ENCODE results near the gene CYFIP2. TPM values are rescaled to one million over a fixed set of nuclear protein-coding genes. Genes with fewer than 3 reads are reported as not detected.

Gene CYFIP2
- total RNA-seq, 1 experiment from 2014 or later: 74.7 TPM

GRCh38 chr5:157259699-157260098 lies 6.2 kb upstream of the CYFIP2 start:
- H2AFZ ChIP-seq (ENCODE audit: low read length): no peak overlapping the region
- no CpG with 5 or more reads among the region's 4 CpGs for WGBS (ENCODE audit: extremely low coverage, insufficient read length, low lambda C conversion rate)
- no peak overlapping the region for H2AK5ac ChIP-seq (ENCODE audit: insufficient read length, low read length)
- no peak overlapping the region for H3K23ac ChIP-seq (ENCODE audit: insufficient read length, low read depth, low read length)
- H4K91ac ChIP-seq (ENCODE audit: insufficient read length, low read depth, low read length): no peak overlapping the region
- H4K20me1 ChIP-seq (ENCODE audit: control insufficient read depth, insufficient read depth, insufficient read length): no peaks in the 10 kb centered on the region
- no peaks in the 10 kb centered on the region for H3K9me3 ChIP-seq (ENCODE audit: control insufficient read depth, low read depth, low read length)
- TF ChIP-seq CTCF (conservative IDR thresholded peaks at IDR 0.05): no peak
- no peak for DNase-seq
- H3K79me2 ChIP-seq (ENCODE audit: insufficient read depth, low read length): no peaks in the 10 kb centered on the region
- H2BK12ac ChIP-seq (ENCODE audit: insufficient read length, low read depth, low read length): no peak overlapping the region
- Mint-ChIP-seq H3K4me3 (no peak overlapping the region), H3K27me3 (ENCODE audit: low read depth) (peaks cover 7% of the 10 kb centered on the region), H3K27ac (no peak overlapping the region), H3K36me3 (ENCODE audit: insufficient read depth in 1 of 3, low read depth in 3 of 3) (no peaks in the 10 kb centered on the region; a peak in 1 of 7 replicates), H3K9me3 (no peaks in the 10 kb centered on the region; a peak in 2 of 5 replicates), H3K4me1 (peaks cover 7 to 8% of the 10 kb centered on the region in 2 experiments; a peak in 3 of 4 replicates)
- H3K56ac ChIP-seq (ENCODE audit: insufficient read length, low read depth, low read length): no peak overlapping the region
- no peak overlapping the region for H4K5ac ChIP-seq (ENCODE audit: insufficient read length, low read depth, low read length)
- no peak overlapping the region for H4K8ac ChIP-seq (replicated peaks; ENCODE audit: insufficient read length, low read depth, low read length)
- no peak overlapping the region for H3T11ph ChIP-seq (ENCODE audit: low read length)
- H3K18ac ChIP-seq (ENCODE audit: insufficient read length, low read depth, low read length): no peak overlapping the region
- no peaks in the 10 kb centered on the region for H3K27me3 ChIP-seq (ENCODE audit: insufficient read depth, low read length)
- H3K4ac ChIP-seq (ENCODE audit: low read depth, low read length): no peak overlapping the region
- H3K23me2 ChIP-seq (ENCODE audit: insufficient read length, low read depth, low read length, poor library complexity, severe bottlenecking): no peaks in the 10 kb centered on the region
- H2BK5ac ChIP-seq (ENCODE audit: insufficient read length, low read length): no peak overlapping the region
- H2BK15ac ChIP-seq (ENCODE audit: low read depth, low read length): no peak overlapping the region
- H2BK20ac ChIP-seq (ENCODE audit: low read depth, low read length, poor library complexity, severe bottlenecking): no peak overlapping the region
- no peak overlapping the region for H3K27ac ChIP-seq (ENCODE audit: insufficient read length, low read depth, low read length)
- H3K14ac ChIP-seq (ENCODE audit: insufficient read depth, low read length): no peak overlapping the region
- no peak overlapping the region for H3K9ac ChIP-seq (ENCODE audit: extremely low read depth, insufficient read length, low read length)
- H3K4me1 ChIP-seq (ENCODE audit: insufficient read depth, low read length): no peaks in the 10 kb centered on the region
- H3K79me1 ChIP-seq (ENCODE audit: insufficient read depth, low read depth, low read length, poor library complexity, severe bottlenecking): no peaks in the 10 kb centered on the region
- H2BK120ac ChIP-seq (ENCODE audit: low read depth, low read length, poor library complexity, severe bottlenecking): no peak overlapping the region
- no peak overlapping the region for H3K4me2 ChIP-seq (ENCODE audit: insufficient read depth, insufficient read length, low read length)
